ENCODE measurements around the gene IRF8.

DNA sequence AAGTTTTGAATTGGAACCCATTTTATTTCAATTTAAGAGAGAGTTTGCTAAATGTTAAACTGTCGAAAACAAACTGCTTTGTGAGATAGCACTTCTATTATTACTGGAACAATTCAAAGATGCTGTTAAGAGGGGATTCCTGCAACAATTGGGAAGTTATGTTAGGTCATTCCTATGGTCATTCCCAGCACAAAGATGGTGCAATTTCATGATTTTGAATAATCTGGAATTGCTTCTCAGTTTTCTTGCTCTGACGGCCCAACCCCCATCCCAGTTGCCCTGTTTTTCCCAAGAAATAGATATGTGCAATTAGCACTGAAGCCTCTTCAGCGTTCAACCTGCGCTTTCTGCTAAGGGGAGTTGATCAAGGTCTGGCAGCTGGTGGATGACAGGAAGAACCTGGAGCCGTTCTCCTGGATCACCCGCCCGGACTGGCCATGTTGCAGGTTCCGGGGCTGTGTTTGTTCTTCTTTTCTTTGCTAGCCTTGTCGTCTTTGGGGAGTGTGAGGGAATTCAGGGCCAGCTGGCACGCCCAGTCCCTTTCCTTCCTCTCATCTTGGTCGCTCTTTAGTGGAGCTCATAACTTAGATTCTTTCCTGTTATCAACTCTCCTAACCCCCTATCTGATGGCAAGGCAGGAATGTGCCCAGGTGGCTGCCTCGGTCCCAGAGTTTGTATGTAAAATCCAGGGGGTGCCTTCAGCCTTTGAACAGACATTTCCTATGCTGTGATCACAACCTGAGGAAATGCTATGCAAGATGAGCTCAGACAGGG, 29.0 kb upstream of the IRF8 start:
- TF ChIP-seq, protein P1, sequence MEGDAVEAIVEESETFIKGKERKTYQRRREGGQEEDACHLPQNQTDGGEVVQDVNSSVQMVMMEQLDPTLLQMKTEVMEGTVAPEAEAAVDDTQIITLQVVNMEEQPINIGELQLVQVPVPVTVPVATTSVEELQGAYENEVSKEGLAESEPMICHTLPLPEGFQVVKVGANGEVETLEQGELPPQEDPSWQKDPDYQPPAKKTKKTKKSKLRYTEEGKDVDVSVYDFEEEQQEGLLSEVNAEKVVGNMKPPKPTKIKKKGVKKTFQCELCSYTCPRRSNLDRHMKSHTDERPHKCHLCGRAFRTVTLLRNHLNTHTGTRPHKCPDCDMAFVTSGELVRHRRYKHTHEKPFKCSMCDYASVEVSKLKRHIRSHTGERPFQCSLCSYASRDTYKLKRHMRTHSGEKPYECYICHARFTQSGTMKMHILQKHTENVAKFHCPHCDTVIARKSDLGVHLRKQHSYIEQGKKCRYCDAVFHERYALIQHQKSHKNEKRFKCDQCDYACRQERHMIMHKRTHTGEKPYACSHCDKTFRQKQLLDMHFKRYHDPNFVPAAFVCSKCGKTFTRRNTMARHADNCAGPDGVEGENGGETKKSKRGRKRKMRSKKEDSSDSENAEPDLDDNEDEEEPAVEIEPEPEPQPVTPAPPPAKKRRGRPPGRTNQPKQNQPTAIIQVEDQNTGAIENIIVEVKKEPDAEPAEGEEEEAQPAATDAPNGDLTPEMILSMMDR (IDR thresholded peaks at IDR 0.05): no peak
- no peak for TF ChIP-seq POLR2A (IDR thresholded peaks at IDR 0.05)
- TF ChIP-seq POLR2AphosphoS5 (IDR thresholded peaks at IDR 0.05): no peak

All from sigmoid colon (tissue), 4 donors.